GM18499 (cell line): ENCODE measurements around the gene PPA2.
"Not testable (repeated sequence)": the region's sequence is repeated elsewhere in the genome, so short reads cannot be mapped to it uniquely, and the experiment has no call there.

Experiments
- ATAC-seq: cut with Tn5 transposase; IDR thresholded peaks from one replicate; pipeline ENCODE4 v1.9.1; 2021; ENCODE audit warnings: moderate number of reproducible peaks; ENCODE audit not compliant: insufficient read depth, unreplicated experiment

PPA2 gene

DNA sequence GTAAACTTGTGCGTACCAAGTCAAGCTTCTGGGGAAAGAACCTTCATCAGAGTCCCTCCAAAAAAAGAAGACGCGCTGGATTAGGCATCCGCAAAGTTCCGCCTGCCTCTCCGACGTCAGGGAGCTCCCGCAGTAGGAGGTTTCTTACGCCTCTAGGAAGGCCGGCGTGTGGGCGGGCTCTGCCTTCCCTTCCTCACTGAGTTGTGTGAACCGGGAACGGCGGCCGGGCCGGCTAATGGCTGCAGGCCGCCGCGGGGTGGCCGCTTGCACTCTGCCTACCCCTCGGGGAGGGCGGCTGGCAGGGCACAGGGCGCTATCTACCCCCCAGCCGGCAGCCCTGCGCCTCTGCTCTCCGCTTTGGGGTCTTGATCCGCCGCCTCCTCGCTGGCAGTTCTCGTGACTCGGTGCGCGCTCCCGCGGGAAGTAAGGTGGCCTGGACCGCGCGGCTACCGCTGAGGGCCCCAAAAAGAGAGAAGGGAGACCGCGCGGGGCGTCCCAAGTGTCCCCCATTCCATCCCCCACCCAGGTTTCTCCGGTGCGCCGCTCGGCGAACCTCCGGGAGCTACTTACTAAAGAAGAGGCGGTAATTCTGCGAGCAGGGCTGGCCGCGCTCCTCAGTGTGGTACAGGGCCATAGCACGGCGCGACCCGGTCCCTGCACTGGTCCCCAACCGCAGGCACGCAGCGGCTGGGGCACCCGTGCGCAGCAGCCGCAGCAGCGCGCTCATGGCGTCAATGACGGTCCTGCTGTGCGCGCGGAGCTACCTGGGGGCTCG lies at the start of gene PPA2:
Gene PPA2, minus strand, starts transcription at position 739 of the 775 bp plus-strand sequence. Its CDS starts 12 bp downstream, at position 727.
- peak; percentile 65 for ATAC-seq

DNA sequence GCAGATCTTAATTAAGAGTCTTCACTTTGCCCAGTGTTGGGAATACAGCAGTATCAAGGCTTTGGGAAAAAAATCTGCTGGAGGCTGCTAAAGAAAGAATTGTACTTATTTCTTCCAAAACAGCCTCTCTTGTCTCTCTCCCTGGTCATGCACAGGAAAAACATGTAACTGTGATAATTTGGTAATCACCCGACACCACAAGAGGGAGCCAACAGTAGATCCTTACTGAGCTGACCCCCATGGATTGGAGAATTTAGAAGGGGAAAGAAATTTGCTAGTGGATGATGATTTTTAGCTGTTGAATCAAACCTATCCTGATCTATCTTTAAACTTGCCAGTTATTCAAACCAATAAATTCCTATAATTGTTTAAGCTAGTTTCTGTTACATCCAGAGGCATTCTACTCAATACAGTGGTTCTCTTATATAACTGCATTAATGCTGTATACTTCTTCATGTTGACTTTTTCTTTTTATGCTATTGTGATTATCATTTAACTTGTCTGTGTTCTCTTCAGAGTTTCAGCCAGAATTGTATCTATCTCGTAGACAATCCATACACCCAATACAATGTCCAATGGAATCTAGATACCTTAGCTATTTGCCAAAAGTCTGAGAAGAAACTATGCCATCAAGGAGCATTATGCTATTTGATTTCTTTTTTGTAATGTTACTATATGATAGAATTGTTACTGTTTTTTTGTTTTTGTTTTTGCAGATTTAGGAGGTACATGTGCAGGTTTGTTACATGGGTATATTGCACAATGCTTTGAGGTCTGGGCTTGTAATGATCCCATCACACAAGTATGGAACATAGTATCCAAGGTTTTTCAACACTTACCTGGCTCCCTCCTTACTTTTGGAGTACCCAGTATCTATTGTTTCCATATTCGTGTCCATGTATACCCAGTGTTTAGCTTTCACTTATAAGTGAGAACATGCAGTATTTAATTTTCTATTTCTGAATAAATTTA lies 47.2 kb upstream of the PPA2 start:
- ATAC-seq, result no peak

DNA sequence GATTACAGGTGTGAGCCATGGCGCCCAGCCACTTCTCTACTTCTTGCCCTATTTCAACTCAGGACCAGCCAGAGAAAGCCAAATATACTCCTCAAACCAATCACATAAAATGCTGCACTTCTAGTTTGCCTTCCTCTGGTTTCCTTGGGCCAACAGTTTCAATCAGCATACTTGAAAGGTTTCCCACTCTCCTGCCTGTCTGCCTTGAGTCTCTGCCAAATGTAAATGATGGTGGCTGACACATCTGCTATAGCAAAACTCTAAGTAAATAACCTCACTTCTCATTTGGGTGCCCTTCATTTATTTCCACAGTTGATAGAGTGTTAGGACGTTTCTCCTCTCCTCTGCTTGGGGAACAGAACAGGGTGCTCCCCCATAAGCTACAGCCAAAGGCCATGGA lies 36.4 kb upstream of the PPA2 start:
- ATAC-seq, result no peak

DNA sequence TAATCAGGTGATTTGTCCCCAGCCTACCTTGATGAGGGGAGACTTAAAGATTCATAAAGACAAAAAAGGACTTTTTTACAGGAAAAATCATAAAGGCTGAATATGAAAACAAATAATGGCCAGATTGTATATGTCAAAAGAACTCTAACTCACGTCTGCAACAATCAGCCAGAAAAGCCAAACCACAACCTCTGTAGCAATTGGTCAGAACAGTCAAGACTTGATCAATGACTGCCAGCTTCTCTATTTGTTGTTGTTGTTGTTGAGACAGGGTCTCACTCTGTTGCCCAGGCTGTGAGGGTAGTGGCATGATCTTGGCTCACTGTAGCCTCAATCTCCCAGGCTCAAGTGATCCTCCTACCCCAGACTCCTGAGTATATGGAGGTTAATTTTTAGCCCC lies 35.9 kb upstream of the PPA2 start:
- ATAC-seq, result no peak

DNA sequence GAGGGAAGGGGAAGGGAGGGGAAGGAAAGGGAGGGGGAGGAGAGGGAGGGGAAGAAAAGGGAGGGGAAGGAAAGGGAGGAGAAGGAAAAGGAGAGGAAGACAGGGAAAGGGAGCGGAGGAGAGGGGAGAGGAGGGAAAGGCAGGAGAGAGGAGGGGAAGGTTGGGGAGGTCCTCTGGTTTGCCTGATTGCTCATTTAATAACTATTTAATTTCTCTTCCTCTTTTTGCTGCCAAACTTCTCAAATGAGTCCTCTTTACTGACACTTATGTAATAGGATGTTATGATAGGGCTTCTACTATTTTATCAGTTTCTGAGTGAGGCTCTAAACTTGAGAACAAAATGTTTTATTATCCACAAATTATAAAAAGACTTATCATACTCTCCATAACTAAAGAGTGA lies 35.4 kb upstream of the PPA2 start:
- ATAC-seq, result peak; percentile 95

DNA sequence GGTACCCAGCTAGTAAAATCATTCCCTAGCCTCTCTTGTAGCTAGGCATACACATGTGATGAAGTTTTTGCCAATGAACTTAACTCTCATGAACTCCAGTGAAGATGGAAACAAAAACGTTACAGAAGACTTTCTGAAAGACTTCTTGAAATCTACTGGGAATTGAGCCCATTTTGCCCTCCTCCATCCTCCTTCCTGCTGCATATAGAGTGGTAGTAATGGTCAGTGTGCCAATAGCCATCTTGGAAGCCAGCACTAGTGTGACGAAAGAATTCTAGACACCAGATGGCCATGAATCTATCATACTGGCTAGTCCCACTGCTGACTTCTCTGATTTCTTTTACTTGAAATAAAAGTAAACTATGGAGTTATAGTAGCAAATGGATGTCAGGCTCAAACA lies 30.9 kb upstream of the PPA2 start:
- ATAC-seq, result no peak

DNA sequence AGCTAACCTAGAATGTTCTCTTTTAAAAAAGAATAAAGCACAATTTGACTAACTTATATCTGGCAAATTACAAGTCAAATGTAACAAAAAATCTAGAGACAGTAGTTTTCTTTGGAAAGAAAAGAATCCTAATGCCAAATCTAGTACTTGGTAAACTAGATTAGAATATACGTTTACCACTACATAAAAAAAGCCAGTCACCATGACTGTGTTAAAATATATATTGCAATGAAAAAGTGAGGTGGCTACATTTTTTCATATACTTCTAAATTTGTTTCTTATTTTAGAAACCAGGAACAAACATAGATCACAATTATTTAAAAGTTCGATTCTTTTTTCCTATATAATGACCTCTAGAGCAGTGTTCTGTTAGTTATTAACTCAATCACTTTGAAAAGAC lies 29.6 kb upstream of the PPA2 start:
- ATAC-seq, result no peak

DNA sequence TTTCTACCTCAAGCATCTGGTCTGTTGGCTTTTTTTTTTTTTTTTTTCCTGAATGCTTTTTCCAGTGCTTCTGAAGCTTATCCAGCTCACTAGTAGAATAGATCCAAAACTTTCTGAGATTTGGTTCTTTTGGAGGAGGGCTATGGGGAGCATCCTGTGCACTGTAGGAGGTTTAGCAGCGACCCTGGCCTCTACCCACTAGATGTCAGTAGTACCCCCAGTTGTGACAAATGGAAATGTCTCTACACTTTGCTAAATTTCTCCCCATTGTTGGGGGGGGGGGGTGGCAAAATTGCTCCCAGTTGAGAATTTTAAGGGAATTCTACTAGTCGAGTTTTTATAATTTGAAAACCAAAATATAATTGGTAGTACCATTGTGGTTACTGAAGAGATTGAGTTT lies 23.0 kb upstream of the PPA2 start:
- ATAC-seq, result no peak

DNA sequence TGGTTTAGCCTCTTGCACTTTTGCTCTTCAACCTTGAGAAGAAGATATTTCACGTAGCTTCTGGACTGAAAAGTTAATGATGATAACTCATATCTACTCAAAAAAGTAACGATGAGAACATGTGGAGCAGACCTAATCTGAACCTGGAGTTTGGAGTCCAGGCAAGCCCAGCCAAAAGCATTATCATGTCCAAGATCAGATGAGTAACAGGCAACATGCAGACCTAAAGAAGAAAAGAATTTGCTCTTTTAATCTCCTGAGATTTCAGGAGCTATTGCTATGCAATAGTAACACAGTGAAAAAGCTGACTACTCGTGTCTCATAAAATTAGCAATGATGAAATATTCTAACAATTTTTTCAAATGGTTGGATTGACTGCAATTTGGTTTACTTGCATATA lies 21.8 kb upstream of the PPA2 start:
- no peak for ATAC-seq

DNA sequence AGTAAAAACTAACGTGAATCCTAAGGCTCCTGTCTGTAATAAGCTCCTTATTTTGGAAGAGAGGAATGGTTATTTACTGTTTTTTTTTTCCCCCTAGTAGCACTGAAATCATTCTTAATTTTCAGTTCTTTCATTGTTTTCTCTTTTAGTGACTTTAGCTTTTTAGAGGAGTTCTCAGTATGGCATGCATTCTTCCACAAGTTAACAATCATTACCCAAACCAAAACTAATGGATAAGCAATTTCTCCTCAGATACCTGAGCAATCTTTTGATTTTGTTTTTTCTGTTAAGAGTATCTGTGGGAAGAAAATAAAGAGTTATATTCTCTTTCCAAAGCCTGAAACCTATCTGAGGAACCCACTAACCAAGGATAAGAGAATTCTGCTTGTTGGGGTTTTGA lies 16.7 kb upstream of the PPA2 start:
- ATAC-seq, result no peak

DNA sequence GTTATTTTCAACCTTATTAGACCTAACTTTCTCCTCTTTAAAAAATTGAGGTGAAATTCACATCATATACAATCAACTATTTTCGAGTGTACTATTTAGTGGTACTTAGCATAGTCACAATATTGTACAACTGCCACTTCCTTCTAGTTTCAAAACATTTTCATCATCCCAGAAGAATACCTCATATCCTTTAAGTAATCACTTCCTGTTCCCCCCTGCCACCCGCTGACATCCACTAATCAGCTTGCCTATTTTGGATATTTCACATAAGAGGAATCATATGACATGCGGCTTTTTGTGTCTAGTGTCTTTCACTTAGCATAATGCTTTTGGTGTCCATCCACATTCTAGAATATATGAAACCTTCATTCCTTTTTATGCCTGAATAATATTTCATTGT lies 10.0 kb upstream of the PPA2 start:
- no peak for ATAC-seq

DNA sequence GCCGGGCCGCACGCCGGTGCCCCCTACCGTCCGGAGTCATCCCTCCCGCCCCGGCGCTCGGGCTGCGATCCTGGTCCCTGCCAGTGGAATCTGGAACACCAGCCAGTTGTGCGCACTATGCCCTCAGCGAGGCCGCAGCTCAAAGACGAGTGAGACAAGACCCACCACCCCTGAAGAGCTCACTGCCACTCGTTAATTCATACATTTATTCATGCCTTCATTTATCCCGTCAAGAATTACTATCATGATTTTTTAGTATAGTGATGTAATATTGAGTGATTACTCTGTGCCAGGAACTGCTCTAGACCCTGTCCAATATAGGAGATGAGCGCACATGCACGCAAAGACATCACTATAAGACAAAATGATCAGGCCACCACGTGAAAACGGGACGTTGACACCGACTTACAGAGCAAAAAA lies 247 bp upstream of the PPA2 start:
- ATAC-seq, result peak; percentile 4

DNA sequence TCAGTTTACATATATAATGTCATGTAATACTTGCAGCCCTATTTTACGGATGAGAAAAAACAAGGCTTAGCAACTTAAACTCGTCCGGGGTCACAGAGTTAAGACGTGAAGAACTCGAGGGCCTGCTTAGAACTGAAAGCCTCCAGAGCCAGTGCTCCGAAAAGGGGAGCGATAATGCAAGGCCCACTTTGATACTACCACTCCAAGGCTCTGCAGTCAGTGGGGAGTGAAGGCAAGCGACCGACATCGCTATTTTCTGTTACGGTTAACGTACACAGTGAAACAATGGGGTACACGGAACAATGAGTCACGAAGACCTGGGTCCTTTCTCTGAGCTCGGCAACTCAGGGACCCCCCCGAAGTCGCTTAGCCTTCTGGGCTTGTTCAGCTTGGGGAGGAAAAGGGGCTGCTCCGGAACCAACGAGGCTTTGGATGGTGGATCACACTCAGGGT lies 965 bp downstream of the PPA2 start:
- no peak for ATAC-seq

DNA sequence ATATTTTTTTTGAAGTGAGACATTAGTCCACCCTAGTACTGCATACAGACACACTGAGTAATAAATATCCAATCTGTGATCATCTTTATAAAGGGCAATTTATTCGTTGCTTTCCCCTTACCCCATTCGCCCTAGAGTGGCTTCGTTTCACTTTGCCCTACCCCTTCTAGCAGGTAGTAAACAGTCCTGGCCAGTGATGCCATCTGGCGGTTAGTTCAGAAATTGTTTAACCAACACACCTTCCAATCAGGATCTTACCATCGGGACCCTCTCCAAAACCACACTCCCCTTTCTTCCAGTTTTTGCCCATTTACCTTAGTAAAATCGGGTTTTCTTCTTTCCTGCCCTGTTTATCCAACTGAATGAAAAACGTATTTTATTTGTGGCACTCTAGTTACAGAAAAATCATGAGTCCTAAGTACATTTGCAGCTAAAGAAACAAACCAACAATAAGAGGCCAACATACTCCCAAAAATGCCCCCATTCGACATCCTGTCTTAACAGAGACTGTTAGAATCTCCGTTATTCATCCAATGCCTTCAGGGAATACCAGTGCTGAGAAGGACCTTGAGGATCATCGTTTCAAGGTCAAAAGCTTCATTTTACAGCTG lies 2.2 kb downstream of the PPA2 start:
- peak; percentile 33 for ATAC-seq

DNA sequence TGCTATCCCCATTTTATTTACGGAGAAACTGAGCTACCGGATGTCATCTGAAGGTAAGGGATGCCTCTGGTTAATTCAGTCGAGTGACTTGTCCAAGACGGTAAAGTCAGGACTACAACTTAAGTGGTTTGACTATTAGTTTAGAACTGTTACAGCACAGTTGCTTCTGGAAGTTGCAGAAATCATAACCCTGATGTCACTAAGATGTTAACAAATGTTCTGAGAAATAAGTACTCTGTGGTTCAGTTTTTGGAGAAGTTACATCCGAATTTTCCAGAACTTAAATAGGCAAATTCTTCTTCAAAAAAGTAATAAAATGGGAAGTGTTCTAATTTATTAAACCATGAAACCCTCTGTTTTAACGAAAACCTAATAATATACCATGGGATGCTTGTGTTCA lies 3.1 kb downstream of the PPA2 start:
- ATAC-seq, result no peak

DNA sequence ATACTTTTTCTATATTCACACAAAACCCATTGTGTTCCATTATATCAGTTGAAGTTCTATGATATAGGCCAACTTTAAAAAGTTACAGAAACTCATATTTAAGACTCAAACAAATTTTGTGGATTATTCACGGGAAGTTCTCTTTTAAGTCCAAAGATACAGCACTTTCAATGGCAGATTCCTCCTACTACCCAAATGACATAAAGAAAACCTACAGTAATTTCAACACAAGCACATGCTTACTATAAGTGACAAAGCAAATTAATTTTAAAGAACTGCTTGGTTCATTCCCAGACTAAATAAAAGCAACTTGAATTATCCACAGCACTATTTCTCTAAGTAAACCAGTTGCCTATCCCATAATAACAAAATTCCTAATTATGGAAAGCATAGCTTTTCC lies 4.1 kb downstream of the PPA2 start:
- no peak for ATAC-seq

DNA sequence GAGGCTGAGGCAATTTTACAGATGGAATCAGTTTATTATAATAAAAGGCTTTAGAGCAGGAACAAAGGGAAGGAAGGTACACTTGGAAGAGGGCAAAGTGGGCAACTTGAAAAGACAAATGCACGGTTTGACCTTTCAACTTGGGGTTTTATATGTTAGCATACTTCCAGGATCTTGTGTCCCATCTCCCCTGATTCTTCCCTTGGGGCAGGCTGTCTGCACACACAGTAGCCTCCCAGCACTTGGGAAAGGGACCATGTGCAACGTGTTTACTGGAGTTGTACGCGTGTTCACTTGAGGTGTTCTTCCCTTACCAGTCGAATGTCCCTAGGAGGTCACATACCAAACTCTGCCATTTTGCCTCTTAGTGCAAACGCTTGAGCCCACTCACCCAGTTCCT lies 7.3 kb downstream of the PPA2 start:
- ATAC-seq, result no peak

DNA sequence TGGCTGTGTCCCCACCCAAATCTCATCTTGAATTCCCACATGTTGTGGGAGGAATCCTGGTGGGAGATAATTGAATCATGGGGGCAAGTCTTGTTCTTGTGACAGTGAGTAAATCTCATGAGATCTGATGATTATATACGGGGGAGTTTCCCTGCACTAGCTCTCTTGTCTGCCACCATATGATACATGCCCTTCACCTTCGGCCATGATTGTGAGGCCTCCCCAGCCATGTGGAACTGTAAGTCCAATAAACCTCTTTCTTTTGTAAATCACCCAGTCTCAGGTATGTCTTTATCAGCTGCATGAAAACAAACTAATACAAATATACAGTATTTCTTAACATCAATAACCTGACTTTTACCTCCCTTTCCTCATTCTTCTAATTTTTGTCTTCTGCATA lies 9.3 kb downstream of the PPA2 start:
- ATAC-seq, result not testable (repeated sequence)

DNA sequence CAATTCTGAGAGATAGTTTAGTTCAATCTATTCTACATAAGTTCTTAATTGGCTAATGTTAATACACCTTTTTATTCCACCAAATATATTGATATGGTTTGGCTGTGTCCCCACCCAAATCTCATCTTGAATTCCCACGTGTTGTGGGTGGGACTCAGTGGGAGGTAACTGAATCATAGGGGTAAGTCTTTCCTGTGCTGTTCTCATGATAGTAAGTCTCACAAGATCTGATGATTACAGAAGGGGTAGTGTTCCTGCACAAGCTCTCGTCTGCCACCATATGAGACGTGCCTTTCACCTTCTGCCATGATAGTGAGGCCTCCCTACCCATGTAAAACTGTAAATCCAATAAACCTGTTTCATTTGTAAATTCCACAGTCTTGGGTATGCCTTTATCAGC lies 11.3 kb downstream of the PPA2 start:
- no peak for ATAC-seq

DNA sequence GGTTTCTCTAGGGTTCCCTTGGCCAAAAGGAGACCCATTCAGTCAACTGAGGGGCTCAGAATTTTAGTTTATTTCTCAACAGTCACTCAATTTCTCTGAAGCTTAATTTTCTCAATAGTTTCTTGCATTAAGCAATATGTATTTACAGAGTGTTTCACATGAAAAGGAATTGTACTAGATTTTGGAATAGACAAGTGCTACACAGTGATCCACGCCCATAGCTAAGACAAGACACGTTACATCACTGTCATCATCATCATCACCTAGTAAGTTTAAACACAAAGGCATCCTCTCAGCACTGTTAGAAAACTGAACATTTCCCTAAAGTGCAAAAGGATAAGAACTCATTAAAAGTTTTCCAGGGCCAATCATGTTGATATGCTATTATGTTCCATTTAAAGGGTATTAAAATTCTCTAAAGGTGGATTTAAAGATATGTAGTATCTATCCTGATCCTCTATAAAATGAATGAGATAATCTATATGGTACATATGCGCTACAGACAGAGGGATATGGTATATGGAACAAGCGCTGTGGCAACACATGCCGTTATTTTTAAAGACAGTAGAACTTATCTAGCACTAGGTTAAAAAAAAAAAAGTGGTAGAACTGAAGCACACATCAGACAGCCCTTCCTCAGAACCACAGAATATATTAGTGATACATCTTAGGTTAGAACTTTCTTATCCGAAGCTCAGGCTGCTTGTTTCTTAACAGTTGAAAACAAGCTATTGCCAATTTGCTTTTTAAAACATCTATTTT lies 12.1 kb downstream of the PPA2 start:
- ATAC-seq, result no peak
